Measurements from ENCODE around the gene PTPRG.

Gene PTPRG

GRCh38 chr3:61996366-61996765 lies 435.0 kb downstream of the PTPRG start:
- no peaks in the 10 kb centered on the region for H3K36me3 ChIP-seq (ENCODE audit: control insufficient read depth, insufficient read depth, low read length)
- H3K9me3 ChIP-seq (ENCODE audit: control insufficient read depth, low read length) = no peaks in the 10 kb centered on the region
- H3K27ac ChIP-seq (ENCODE audit: insufficient read depth, low read length, poor library complexity, severe bottlenecking) = no peak overlapping the region
- no peaks in the 10 kb centered on the region for H3K4me1 ChIP-seq (ENCODE audit: control insufficient read depth, insufficient read depth, low read length, poor library complexity, severe bottlenecking)
- no peak overlapping the region for H3K4me3 ChIP-seq (ENCODE audit: insufficient read depth, low read depth, low read length, poor library complexity, severe bottlenecking)
- DNase-seq = no peak
- no peaks in the 10 kb centered on the region for H3K27me3 ChIP-seq (replicated peaks; ENCODE audit: control insufficient read depth, insufficient read depth, low read length, poor library complexity, severe bottlenecking)

GRCh38 chr3:61997101-61997500 lies 435.7 kb downstream of the PTPRG start:
- no peaks in the 10 kb centered on the region for H3K27me3 ChIP-seq (replicated peaks; ENCODE audit: control insufficient read depth, insufficient read depth, low read length, poor library complexity, severe bottlenecking)
- no peaks in the 10 kb centered on the region for H3K4me1 ChIP-seq (ENCODE audit: control insufficient read depth, insufficient read depth, low read length, poor library complexity, severe bottlenecking)
- no peak for DNase-seq
- H3K4me3 ChIP-seq (ENCODE audit: insufficient read depth, low read depth, low read length, poor library complexity, severe bottlenecking) = no peak overlapping the region
- H3K27ac ChIP-seq (ENCODE audit: insufficient read depth, low read length, poor library complexity, severe bottlenecking) = no peak overlapping the region
- H3K9me3 ChIP-seq (ENCODE audit: control insufficient read depth, low read length) = no peaks in the 10 kb centered on the region
- H3K36me3 ChIP-seq (ENCODE audit: control insufficient read depth, insufficient read depth, low read length) = no peaks in the 10 kb centered on the region

- Histone ChIP-seq H3K4me3 (ENCODE audit: insufficient read depth, low read depth, low read length, poor library complexity, severe bottlenecking) (no peak overlapping the region), H3K27me3 (replicated peaks; ENCODE audit: control insufficient read depth, insufficient read depth, low read length, poor library complexity, severe bottlenecking) (no peaks in the 10 kb centered on the region), H3K27ac (ENCODE audit: insufficient read depth, low read length, poor library complexity, severe bottlenecking) (no peak overlapping the region), H3K9me3 (ENCODE audit: control insufficient read depth, low read length) (no peaks in the 10 kb centered on the region), H3K4me1 (ENCODE audit: control insufficient read depth, insufficient read depth, low read length, poor library complexity, severe bottlenecking) (no peaks in the 10 kb centered on the region), H3K36me3 (ENCODE audit: control insufficient read depth, insufficient read depth, low read length) (no peaks in the 10 kb centered on the region)
- DNase-seq = no peak
These were observed 442.5 kb downstream of the PTPRG start for GRCh38 chr3:62003835-62004234.

- Histone ChIP-seq H3K4me1 (ENCODE audit: control insufficient read depth, insufficient read depth, low read length, poor library complexity, severe bottlenecking) (no peaks in the 10 kb centered on the region), H3K27ac (ENCODE audit: insufficient read depth, low read length, poor library complexity, severe bottlenecking) (no peak overlapping the region), H3K36me3 (ENCODE audit: control insufficient read depth, insufficient read depth, low read length) (no peaks in the 10 kb centered on the region), H3K27me3 (replicated peaks; ENCODE audit: control insufficient read depth, insufficient read depth, low read length, poor library complexity, severe bottlenecking) (no peaks in the 10 kb centered on the region), H3K4me3 (ENCODE audit: insufficient read depth, low read depth, low read length, poor library complexity, severe bottlenecking) (no peak overlapping the region), H3K9me3 (ENCODE audit: control insufficient read depth, low read length) (no peaks in the 10 kb centered on the region)
- DNase-seq = no peak
These were observed 445.7 kb downstream of the PTPRG start for GRCh38 chr3:62007036-62007435.

GRCh38 chr3:62010989-62011388 lies 449.6 kb downstream of the PTPRG start:
- no peak overlapping the region for H3K4me3 ChIP-seq (ENCODE audit: insufficient read depth, low read depth, low read length, poor library complexity, severe bottlenecking)
- no peaks in the 10 kb centered on the region for H3K4me1 ChIP-seq (ENCODE audit: control insufficient read depth, insufficient read depth, low read length, poor library complexity, severe bottlenecking)
- H3K9me3 ChIP-seq (ENCODE audit: control insufficient read depth, low read length) = no peaks in the 10 kb centered on the region
- no peak overlapping the region for H3K27ac ChIP-seq (ENCODE audit: insufficient read depth, low read length, poor library complexity, severe bottlenecking)
- no peak for DNase-seq
- H3K36me3 ChIP-seq (ENCODE audit: control insufficient read depth, insufficient read depth, low read length) = no peaks in the 10 kb centered on the region
- H3K27me3 ChIP-seq (replicated peaks; ENCODE audit: control insufficient read depth, insufficient read depth, low read length, poor library complexity, severe bottlenecking) = no peaks in the 10 kb centered on the region

- Histone ChIP-seq H3K9me3 (ENCODE audit: control insufficient read depth, low read length) (no peaks in the 10 kb centered on the region), H3K36me3 (ENCODE audit: control insufficient read depth, insufficient read depth, low read length) (no peaks in the 10 kb centered on the region), H3K4me1 (ENCODE audit: control insufficient read depth, insufficient read depth, low read length, poor library complexity, severe bottlenecking) (no peaks in the 10 kb centered on the region), H3K27ac (ENCODE audit: insufficient read depth, low read length, poor library complexity, severe bottlenecking) (no peak overlapping the region), H3K4me3 (ENCODE audit: insufficient read depth, low read depth, low read length, poor library complexity, severe bottlenecking) (no peak overlapping the region), H3K27me3 (replicated peaks; ENCODE audit: control insufficient read depth, insufficient read depth, low read length, poor library complexity, severe bottlenecking) (no peaks in the 10 kb centered on the region)
- DNase-seq = no peak
These were observed 450.3 kb downstream of the PTPRG start for GRCh38 chr3:62011666-62012065.

GRCh38 chr3:62013951-62014350 lies 452.6 kb downstream of the PTPRG start:
- Histone ChIP-seq H3K27me3 (replicated peaks; ENCODE audit: control insufficient read depth, insufficient read depth, low read length, poor library complexity, severe bottlenecking) (no peaks in the 10 kb centered on the region), H3K4me1 (ENCODE audit: control insufficient read depth, insufficient read depth, low read length, poor library complexity, severe bottlenecking) (no peaks in the 10 kb centered on the region), H3K27ac (ENCODE audit: insufficient read depth, low read length, poor library complexity, severe bottlenecking) (no peak overlapping the region), H3K9me3 (ENCODE audit: control insufficient read depth, low read length) (no peaks in the 10 kb centered on the region), H3K36me3 (ENCODE audit: control insufficient read depth, insufficient read depth, low read length) (no peaks in the 10 kb centered on the region), H3K4me3 (ENCODE audit: insufficient read depth, low read depth, low read length, poor library complexity, severe bottlenecking) (no peak overlapping the region)
- no peak for DNase-seq

GRCh38 chr3:62015111-62015510 lies 453.7 kb downstream of the PTPRG start:
- no peak overlapping the region for H3K4me3 ChIP-seq (ENCODE audit: insufficient read depth, low read depth, low read length, poor library complexity, severe bottlenecking)
- DNase-seq = no peak
- H3K36me3 ChIP-seq (ENCODE audit: control insufficient read depth, insufficient read depth, low read length) = no peaks in the 10 kb centered on the region
- H3K4me1 ChIP-seq (ENCODE audit: control insufficient read depth, insufficient read depth, low read length, poor library complexity, severe bottlenecking) = no peaks in the 10 kb centered on the region
- H3K27me3 ChIP-seq (replicated peaks; ENCODE audit: control insufficient read depth, insufficient read depth, low read length, poor library complexity, severe bottlenecking) = no peaks in the 10 kb centered on the region
- H3K9me3 ChIP-seq (ENCODE audit: control insufficient read depth, low read length) = no peaks in the 10 kb centered on the region
- H3K27ac ChIP-seq (ENCODE audit: insufficient read depth, low read length, poor library complexity, severe bottlenecking) = no peak overlapping the region

GRCh38 chr3:62019906-62020305 lies 458.5 kb downstream of the PTPRG start:
- no peaks in the 10 kb centered on the region for H3K4me1 ChIP-seq (ENCODE audit: control insufficient read depth, insufficient read depth, low read length, poor library complexity, severe bottlenecking)
- no peaks in the 10 kb centered on the region for H3K36me3 ChIP-seq (ENCODE audit: control insufficient read depth, insufficient read depth, low read length)
- no peaks in the 10 kb centered on the region for H3K27me3 ChIP-seq (replicated peaks; ENCODE audit: control insufficient read depth, insufficient read depth, low read length, poor library complexity, severe bottlenecking)
- DNase-seq = no peak
- H3K4me3 ChIP-seq (ENCODE audit: insufficient read depth, low read depth, low read length, poor library complexity, severe bottlenecking) = no peak overlapping the region
- no peak overlapping the region for H3K27ac ChIP-seq (ENCODE audit: insufficient read depth, low read length, poor library complexity, severe bottlenecking)
- H3K9me3 ChIP-seq (ENCODE audit: control insufficient read depth, low read length) = no peaks in the 10 kb centered on the region

- no peak for DNase-seq
- no peak overlapping the region for H3K27ac ChIP-seq (ENCODE audit: insufficient read depth, low read length, poor library complexity, severe bottlenecking)
- no peaks in the 10 kb centered on the region for H3K27me3 ChIP-seq (replicated peaks; ENCODE audit: control insufficient read depth, insufficient read depth, low read length, poor library complexity, severe bottlenecking)
- H3K9me3 ChIP-seq (ENCODE audit: control insufficient read depth, low read length) = no peaks in the 10 kb centered on the region
- no peaks in the 10 kb centered on the region for H3K36me3 ChIP-seq (ENCODE audit: control insufficient read depth, insufficient read depth, low read length)
- no peak overlapping the region for H3K4me3 ChIP-seq (ENCODE audit: insufficient read depth, low read depth, low read length, poor library complexity, severe bottlenecking)
- H3K4me1 ChIP-seq (ENCODE audit: control insufficient read depth, insufficient read depth, low read length, poor library complexity, severe bottlenecking) = no peaks in the 10 kb centered on the region
These were observed 459.3 kb downstream of the PTPRG start for GRCh38 chr3:62020706-62021105.

GRCh38 chr3:62022312-62022711 lies 460.9 kb downstream of the PTPRG start:
- Histone ChIP-seq H3K36me3 (ENCODE audit: control insufficient read depth, insufficient read depth, low read length) (no peaks in the 10 kb centered on the region), H3K27ac (ENCODE audit: insufficient read depth, low read length, poor library complexity, severe bottlenecking) (no peak overlapping the region), H3K4me1 (ENCODE audit: control insufficient read depth, insufficient read depth, low read length, poor library complexity, severe bottlenecking) (no peaks in the 10 kb centered on the region), H3K4me3 (ENCODE audit: insufficient read depth, low read depth, low read length, poor library complexity, severe bottlenecking) (no peak overlapping the region), H3K9me3 (ENCODE audit: control insufficient read depth, low read length) (no peaks in the 10 kb centered on the region), H3K27me3 (replicated peaks; ENCODE audit: control insufficient read depth, insufficient read depth, low read length, poor library complexity, severe bottlenecking) (no peaks in the 10 kb centered on the region)
- DNase-seq = no peak
